Smooth muscle cell of the brain vasculature (primary cell): ENCODE results near the gene SLC25A33.
"Not testable (repeated sequence)": the region's sequence is repeated elsewhere in the genome, so short reads cannot be mapped to it uniquely, and the experiment has no call there.

Experiments
- DNase-seq: peaks from one replicate; pipeline ENCODE4 v3.0.0-alpha.2; 2012; ENCODE audit warnings: low read depth, low spot score

Gene SLC25A33

GRCh38 chr1:9538669-9539164 lies 548 bp upstream of the SLC25A33 start:
- no peak for DNase-seq

DNA sequence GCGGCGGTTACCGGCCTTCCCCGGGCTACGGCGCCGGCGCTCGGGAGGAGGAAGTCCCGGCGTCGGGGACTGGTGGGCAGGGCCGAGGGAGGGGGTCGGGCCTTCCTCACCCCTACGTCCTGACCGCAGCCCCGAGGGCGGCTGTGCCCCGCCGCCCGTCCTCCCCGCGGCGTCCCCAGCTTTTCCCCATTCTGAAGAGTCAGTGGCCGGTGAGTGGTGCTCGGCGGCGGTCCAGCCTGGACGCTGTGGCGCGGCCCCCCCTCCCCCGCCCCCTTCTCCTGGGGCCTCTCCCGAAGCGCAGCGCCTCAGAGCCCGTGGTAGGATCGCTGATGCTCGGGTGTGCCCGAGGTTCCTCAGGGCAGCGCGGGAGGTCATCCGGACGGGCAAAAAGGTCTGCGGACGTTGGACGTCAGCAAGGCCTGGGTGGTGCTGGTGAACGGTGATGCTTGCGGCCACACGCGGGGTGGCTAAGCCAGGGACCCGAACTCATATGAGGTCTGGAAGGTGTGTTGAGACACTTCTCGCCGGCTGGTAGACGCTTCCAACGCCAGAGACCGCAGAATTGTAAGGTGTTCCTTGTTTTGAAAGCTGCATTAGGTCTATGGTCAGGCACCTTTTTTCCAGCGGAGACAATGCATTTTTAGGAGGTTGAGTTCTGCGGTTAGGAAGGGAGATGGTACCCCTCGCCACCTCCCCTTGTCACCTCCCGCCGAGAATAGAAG lies 725 bp downstream of the SLC25A33 start:
- DNase-seq, result no peak

GRCh38 chr1:9542430-9542829 lies 3.2 kb downstream of the SLC25A33 start:
- DNase-seq, result no peak

DNA sequence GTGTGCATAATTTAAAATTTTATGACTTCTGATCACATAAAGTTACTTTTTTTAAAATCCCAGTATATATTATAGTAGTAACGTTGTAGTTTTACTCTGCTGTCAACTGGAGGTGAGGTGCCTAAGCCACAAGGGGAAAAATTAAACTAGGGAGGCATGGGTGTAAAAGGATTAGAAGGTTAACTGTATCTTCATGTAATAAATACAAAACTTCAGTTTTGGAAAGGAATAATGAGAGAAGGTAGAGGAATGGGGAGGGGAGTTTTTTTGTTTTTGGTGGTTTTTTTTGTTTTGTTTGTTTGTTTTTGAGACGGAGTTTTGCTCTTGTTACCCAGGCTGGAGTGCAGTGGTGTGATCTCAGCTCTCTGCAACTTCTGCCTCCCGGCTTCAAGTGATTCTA lies 5.7 kb downstream of the SLC25A33 start:
- DNase-seq, result no peak

DNA sequence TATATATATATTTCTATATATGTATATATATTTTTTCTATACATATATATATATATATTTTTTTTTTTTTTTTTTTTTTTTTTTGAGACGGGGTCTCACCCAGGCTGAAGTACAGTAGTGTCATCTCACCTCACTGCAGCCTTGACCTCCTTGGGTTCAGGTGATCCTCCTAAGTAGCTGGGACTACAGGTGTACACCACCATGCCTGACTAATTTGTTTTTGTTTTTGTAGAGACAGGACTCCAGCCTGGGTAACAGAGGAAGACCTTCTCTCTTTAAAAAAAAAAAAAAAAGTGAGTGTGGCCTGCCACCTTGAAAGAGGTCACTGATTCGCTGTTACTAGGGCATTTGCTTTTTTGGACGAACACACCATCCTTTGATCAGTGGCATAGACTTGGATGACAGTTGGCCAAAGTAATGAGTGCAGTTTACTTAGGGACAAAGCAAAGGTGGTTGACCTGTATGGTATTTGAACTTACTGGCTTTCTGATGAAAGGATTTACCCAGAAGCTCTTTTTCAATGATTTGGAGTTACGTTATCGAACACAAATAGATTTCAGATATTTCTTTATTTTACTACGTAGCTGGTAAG lies 10.8 kb downstream of the SLC25A33 start:
- no peak for DNase-seq

DNA sequence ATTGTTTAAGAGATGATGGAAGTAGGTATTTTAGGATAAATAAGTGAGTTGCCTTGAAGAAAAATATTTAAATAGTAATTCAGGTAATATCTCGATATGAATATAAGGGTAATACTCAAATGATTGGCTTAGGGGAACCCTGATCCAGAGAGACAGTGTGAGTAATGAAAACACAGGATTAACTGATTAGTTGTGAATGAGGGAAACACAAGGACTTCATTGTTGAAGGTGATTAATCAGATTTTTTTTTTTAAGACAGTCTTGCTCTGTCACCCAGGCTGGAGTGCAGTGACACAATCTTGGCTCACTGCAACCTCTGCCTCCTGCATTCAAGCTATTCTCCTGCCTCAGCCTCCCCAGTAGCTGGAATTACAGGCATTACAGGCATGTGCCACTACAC lies 12.7 kb downstream of the SLC25A33 start:
- DNase-seq, result no peak

DNA sequence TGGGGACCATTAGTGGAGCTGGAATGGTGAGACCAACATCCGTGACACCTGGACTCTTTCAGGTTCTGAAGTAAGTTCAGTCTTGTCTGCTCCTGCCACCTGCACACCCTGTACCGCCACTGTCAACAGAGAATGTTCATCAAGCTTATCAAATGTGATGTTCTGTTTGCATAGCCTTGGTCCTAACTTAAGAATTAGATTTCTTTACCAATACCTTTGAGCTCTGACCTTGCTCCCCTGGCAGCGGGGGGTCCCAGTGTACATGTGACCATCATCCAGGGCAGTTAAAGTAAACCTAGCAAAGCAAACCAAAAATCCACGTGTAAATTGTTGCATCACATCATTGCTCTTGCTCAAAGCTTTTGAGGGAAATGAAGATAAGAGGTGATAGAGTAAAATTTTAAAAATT lies 14.5 kb downstream of the SLC25A33 start:
- DNase-seq, result no peak

DNA sequence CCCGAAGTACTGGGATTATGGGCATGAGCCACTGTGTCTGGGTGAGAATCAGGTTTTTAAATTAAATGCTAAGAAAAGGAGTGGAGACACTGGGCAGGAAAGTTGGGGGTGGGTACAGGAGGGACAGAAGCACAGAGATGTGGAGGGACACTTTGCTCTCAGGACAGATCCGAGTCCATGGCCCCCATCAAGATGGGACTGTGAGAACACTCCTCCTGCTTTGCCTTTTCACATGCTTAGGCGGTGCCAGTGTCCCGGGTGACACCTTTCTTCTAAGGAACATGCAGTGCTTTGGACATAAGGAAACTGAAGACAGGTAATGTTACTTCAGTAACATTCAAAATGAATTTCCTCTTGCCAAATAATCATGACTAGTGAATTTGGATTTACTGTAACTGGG lies 16.7 kb downstream of the SLC25A33 start:
- DNase-seq, result no peak

- no peak for DNase-seq
These were observed 18.4 kb downstream of the SLC25A33 start for GRCh38 chr1:9557624-9558023.

GRCh38 chr1:9558271-9558945 lies 19.1 kb downstream of the SLC25A33 start:
- DNase-seq, result no peak

- no peak for DNase-seq
These were observed 19.8 kb downstream of the SLC25A33 start for GRCh38 chr1:9558946-9559545.

DNA sequence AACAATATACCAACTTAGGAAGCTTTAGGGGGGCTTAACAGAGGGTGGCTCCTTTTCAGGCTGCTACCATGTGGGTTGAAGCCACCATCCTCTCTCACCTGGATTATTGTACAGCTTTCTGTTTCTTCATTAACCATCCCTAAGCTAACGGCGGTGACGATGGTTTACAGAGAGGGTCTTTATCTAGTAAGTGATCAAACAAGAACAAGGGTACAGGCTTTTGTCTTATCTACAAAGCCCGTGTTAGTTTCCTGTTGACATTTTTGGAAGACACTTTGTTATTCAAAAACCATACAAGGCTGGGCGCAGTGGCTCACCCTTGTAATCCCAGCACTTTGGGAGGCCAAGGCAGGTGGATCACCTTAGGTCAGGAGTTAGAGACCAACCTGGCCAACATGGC lies 20.4 kb downstream of the SLC25A33 start:
- DNase-seq, result no peak

DNA sequence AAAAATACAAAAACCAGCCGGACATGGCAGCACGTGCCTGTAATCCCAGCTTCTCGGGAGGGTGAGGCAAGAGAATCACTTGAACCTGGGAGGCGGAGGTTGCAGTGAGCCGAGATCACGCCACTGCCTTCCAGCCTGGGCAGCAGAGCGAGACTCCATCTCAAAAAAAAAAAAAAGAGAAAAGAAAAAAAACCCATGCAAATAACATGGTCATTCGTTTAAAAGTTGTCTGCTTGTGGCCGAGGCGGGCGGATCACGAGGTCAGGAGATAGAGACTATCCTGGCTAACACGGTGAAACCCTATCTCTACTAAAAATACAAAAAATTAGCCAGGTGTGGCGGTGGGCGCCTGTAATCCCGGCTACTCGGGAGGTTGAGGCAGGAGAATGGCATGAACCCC lies 20.8 kb downstream of the SLC25A33 start:
- not testable (repeated sequence) for DNase-seq

DNA sequence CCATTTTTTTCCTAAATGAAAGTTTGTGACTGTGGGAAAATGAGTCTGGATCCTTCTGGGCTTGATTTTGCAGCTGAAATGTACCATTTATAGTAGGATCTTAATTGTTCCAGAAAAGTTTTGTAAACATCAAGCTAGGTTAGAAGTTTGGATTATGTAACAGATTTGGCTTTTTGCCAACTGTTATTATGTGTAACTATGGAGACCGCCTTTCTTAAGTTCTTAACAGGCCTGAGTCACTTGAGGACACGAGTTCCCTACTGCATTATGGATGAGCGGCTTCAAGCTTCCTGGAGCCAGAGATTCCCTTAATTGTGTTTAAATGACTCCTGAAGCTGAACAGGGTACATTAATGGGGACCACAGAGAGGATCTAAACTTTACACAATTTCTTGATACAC lies 22.2 kb downstream of the SLC25A33 start:
- peak; percentile 60 for DNase-seq

- no peak for DNase-seq
These were observed 30.0 kb downstream of the SLC25A33 start for GRCh38 chr1:9569267-9569666.

- DNase-seq, result not testable (repeated sequence)
These were observed 31.7 kb downstream of the SLC25A33 start for GRCh38 chr1:9570886-9571529.

- no peak for DNase-seq
These were observed 34.5 kb downstream of the SLC25A33 start for GRCh38 chr1:9573723-9574122.

DNA sequence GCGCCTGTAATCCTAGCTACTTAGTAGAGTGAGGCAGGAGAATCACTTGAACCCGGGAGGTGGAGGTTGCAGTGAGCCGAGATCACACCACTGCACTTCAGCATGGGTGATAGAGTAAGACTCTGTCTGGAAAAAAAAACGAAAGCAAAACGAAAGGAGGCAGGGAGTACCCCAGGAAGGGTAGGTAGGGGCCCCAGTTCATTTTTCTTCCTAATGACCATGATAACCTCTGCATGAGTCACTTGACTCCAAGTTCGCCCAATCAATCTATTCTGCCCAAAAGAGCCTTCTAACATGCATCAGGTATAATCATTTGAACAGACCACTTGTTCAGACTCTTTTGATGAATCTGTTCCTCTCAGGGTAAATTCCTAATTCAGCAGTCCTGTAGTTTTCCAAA lies 36.2 kb downstream of the SLC25A33 start:
- no peak for DNase-seq

DNA sequence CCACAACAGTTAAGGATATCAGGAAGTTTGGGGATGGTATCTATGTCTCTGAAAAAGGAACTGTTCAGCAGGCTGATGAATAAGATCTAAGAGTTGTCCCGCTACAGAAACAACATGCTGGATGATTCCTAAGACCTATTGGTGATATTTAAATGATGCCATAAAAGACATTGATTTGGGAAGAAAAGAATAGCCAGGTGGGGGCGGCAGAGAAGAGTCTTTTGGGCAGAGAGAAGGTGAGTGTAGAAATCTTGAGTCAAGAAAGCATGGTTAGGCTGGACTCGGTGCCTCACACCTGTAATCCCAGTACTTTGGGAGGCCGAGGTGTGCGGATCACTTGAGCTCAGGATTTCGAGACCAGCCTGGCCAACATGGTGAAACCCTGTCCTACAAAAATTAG lies 37.6 kb downstream of the SLC25A33 start:
- DNase-seq, result no peak

DNA sequence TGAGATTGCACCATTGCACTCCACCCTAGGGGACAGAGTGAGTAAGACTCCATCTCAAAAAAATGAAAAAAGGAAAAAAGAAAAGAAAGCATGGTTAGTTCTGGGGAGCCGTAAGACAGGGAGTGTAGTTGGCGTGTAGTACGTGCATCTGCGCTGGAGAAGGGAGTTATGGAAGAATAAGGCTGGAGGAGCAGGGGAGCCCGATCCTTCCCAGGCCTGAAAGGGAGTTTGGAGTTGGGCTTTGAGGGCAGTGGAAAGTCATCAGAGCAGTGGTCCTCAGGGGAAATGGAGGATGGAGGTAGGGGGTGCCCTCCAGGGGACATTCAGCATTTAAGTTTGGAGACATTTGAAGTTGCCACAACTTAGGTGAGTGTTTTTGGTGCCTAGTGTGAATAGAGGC lies 38.2 kb downstream of the SLC25A33 start:
- DNase-seq, result no peak

DNA sequence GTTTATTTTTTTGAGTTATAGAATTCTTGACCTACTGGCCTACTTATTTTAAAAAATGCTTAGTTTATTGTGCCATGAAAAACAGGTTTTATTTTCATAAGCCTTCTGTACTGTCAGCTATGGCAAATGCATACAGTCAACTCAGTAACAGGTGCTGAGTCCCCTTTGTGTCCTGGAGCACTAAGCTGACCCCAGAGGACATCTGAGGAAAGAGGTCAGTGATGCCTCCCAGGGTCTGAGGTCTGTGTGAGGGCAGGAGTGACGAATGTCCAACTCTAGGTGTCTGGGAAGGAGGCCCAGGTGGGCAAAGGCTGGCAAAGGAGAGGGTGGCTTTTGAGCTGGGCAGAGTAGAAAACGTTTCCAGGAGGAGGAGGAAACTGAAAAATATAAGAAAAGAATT lies 41.7 kb downstream of the SLC25A33 start:
- DNase-seq, result no peak
